Occipital lobe (tissue), 2 donors: Measurements from ENCODE around the gene C20orf204. TPM values are rescaled to one million over a fixed set of nuclear protein-coding genes. Genes with fewer than 3 reads are reported as not detected.
"Not testable (repeated sequence)": the region's sequence is repeated elsewhere in the genome, so short reads cannot be mapped to it uniquely, and the experiment has no call there.

Experiments used
- DNase-seq: peaks from one replicate; lab custom pipeline; 2025; lab: John Stamatoyannopoulos, UW
- total RNA-seq: library from RNA; depleted of rRNA; stranded (reverse); fragments of >200 nt; gene quantifications from one replicate; pipeline ENCODE4 v1.2.3, GENCODE V29; 2014

The C20orf204 gene
- total RNA-seq = 1.2 TPM

- no peak for DNase-seq
Measured at GRCh38 chr20:64035933-64036345, at the start of gene C20orf204. C20orf204 (plus strand) TSS chr20:64036182; CDS start chr20:64036324, 142 bp downstream.

- no peak for DNase-seq
Measured at GRCh38 chr20:64000906-64001305, 35.1 kb upstream of the C20orf204 start.

- DNase-seq = no peak
Measured at GRCh38 chr20:64001607-64002011, 34.4 kb upstream of the C20orf204 start.

- DNase-seq = no peak
Measured at GRCh38 chr20:64003960-64004725, 31.8 kb upstream of the C20orf204 start.

GRCh38 chr20:64005394-64005793 is 30.6 kb upstream of the C20orf204 start:
- DNase-seq = no peak

- DNase-seq = no peak
Measured at GRCh38 chr20:64006490-64006889, 29.5 kb upstream of the C20orf204 start.

- DNase-seq = no peak
Measured at GRCh38 chr20:64006902-64007301, 29.1 kb upstream of the C20orf204 start.

GRCh38 chr20:64009811-64010387 is 26.1 kb upstream of the C20orf204 start:
- DNase-seq = no peak

GRCh38 chr20:64010711-64011237 is 25.2 kb upstream of the C20orf204 start:
- no peak for DNase-seq

GRCh38 chr20:64011366-64011779 is 24.6 kb upstream of the C20orf204 start:
- no peak for DNase-seq

- DNase-seq = not testable (repeated sequence)
Measured at GRCh38 chr20:64012385-64013154, 23.4 kb upstream of the C20orf204 start.

- DNase-seq = no peak
Measured at GRCh38 chr20:64015635-64016034, 20.3 kb upstream of the C20orf204 start.

GRCh38 chr20:64021124-64021975 is 14.6 kb upstream of the C20orf204 start:
- no peak for DNase-seq

GRCh38 chr20:64022671-64023360 is 13.2 kb upstream of the C20orf204 start:
- DNase-seq = no peak

GRCh38 chr20:64023361-64024140 is 12.4 kb upstream of the C20orf204 start:
- no peak for DNase-seq

GRCh38 chr20:64024141-64024990 is 11.6 kb upstream of the C20orf204 start:
- DNase-seq = no peak

- DNase-seq = no peak
Measured at GRCh38 chr20:64025101-64025825, 10.7 kb upstream of the C20orf204 start.

- DNase-seq = no peak
Measured at GRCh38 chr20:64025826-64026412, 10.1 kb upstream of the C20orf204 start.
